ENCODE data around the gene EPHA4.

Gene EPHA4

GRCh38 chr2:221465776-221466175 is 106.3 kb downstream of the EPHA4 start:
- peak; percentile 85 for DNase-seq

- no peak for DNase-seq
Observed at GRCh38 chr2:221464971-221465370, 107.1 kb downstream of the EPHA4 start.

DNA sequence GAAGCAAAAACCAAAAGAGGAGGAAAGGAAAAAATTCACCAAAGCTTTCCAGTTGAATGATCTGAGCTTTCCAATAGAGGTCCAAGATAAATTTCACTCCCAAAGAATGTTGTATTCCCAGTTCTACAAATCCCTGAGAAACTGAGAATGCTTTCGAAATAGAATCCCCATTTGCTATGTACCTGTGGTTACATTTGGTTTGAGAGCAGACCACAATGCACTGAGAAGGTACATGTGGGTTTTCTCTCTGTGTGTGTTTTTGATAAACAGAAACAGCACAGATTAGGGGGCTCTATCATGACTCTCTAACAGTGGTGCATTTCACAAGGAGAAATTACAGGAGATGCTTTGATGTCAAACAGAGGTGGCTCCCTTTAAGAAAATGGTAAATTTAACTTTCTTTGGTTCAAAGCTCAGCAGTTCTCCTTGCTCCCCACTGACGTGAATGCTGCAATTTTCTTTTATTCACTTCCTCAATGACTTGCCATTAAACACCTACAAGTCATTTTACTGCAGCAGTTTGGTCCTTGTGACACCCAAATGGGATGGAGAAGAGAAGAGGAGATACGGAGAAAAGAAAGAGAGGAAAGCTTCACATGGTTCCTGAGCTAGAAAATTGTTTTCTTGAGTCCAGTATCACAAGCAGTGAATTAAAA is 108.7 kb downstream of the EPHA4 start:
- no peak for DNase-seq

GRCh38 chr2:221461901-221462300 is 110.2 kb downstream of the EPHA4 start:
- no peak for DNase-seq

DNA sequence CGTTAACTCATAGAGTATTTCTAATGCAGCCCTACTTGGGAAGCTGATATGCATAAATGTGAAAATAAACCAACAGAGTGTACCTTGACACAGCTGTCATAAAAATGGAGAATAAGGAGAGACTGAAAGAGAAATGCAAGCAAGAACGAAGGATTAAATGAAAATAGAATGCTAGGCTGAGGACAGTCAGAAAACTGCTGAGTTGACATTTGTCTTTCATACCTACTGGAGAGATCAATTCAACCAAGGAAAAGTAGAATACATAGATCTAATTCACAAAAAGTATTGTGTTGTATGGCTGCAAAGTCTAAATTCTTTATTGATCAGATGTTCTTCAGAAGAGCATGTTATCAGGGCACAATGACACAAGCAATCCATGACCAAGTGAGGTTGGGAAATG is 112.0 kb downstream of the EPHA4 start:
- DNase-seq: no peak

DNA sequence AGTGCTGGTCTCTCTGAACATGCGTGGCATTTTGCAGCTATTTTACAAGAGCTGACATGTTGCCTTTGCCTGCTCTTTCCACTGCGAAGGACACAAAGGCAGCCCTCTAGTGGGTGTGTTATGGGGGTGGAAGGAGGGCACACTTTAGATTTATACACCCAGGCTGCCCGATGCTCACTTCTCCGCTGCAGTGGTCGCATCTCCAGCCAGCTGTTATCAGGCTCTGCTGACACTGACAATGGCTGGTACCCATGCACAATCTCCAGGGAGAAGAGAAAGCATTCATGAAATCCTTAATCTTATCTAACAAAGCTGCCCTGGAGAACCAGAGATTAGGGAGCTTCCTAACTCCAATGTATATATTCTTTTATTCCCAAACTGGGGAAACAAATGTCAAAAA is 113.5 kb downstream of the EPHA4 start:
- no peak for DNase-seq

DNA sequence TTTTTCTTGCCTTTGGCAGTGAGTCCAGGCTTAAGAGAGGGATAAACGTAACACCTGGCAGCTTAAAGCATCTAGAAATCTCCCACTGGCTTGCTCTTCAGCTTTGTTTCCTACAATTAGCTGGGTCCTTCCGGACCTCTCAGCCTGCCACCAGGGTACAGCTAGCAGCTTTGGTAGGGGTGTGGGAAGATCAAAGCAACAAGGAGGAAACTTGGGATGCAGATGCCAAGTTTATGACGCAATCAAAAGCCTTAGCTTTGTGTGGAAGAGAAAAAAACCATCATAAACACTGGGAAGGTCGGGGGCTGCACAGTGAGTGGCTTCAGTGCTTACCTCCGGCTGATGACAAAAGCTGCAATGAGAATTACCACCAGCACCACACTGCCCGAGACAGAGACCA is 116.9 kb downstream of the EPHA4 start:
- DNase-seq: no peak

DNA sequence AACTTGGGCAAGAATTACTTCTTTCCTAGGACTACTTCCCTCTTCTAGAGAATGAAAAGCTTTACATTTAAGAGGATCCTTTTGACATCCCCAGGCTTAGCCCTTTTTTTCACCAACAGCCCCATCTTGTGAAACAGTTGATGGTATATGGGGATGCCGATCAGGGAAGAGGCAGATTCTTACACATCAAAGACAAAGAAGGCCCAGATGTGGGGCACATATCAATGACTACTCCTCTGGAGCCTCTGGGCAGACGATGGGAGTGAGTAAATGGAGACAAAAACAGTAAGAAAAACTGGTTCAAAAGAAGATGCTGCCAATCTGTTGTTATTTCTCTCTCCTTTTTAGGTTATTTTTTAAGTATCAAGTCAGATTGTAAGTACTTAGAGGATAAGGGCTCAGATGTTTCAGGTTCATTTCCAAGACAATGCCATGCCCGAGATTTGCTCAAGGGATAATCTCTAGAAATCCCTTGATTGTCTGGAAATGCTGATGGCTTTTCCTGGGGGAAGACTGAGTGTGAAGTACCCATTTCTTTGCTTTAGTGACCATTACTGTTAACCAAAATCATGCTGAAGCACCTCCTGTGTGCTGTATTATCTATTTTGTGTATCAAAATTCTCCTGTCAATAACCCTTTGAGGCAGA is 117.5 kb downstream of the EPHA4 start:
- DNase-seq: no peak

DNA sequence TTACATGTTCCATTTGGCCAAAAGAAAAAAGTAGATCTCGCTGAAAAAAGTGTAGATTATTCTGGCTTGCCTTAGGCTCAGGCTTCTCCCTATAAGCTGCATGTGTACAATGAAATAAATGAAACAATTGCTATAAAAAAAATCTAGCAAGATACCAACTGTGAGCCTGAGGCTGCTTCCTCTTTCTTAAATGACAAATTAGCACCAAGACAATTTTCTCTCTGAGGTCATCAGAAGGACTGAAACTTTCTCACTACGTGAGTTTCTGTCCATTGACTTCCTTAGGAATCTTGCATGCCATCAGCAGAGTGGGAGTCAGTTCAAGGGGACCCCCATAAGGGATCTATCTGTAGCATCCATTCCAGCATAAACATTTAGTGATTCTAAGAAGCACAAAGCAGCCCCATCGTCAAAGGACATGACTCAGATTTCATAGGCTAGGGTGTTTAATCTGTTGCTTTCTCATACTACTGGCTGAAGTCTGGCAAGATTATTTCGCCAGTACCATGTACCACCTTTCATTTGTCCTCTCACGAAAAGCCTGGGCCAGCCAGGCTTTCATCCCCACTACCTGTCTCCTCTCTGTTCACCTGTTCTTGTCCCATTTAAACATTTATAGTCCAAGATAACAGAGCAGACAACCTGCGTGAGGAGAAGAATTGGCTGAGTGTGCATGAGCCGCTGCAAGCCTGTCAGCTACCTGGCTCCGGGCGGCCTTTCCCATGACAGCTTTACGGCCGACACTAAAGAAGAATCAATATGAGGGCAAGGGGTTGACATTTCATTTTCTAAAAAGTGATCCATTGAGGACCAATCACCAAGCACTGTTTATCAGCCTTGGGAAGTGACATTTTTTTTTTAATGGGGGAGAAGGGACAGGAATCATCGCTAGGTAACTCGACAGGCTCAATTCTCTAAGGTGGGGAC is 120.0 kb downstream of the EPHA4 start:
- peak; percentile 24 for DNase-seq

DNA sequence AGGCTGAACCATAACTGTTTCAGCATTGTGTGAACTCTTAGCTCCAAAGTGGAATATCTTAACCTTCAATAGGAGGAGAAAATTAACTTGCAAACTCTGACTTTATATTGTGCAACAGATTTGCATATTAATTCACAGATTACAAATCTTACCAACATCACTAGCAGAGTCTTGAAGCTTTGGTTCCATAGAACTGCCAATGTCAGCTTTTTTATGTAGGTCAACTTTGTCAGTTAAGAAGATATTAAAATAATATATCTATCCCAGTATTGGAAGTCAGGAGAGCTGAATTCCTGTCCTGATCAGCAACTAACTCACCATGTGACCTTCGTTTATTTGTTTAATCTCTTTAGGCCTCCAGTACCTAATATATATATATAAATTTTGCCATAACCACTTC is 121.8 kb downstream of the EPHA4 start:
- no peak for DNase-seq

DNA sequence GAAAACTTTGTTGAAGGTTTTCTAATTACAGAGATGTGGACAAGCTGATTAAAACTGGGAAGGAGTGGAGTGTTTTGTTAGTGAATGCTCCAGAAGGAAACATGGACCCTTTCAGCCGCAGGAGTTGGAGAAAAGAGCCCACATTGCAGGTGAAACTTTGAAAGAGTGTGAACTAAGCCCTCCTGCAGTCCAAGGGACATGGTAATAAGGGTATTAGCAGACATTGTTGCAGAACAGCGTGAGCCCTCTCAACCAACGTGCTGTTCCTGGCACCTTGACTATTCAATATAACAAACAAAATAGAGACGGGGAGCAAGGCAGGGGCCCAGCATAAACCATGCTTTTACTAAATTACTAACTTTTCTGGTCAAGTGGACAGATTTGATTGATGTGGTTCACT is 122.7 kb downstream of the EPHA4 start:
- DNase-seq: no peak

DNA sequence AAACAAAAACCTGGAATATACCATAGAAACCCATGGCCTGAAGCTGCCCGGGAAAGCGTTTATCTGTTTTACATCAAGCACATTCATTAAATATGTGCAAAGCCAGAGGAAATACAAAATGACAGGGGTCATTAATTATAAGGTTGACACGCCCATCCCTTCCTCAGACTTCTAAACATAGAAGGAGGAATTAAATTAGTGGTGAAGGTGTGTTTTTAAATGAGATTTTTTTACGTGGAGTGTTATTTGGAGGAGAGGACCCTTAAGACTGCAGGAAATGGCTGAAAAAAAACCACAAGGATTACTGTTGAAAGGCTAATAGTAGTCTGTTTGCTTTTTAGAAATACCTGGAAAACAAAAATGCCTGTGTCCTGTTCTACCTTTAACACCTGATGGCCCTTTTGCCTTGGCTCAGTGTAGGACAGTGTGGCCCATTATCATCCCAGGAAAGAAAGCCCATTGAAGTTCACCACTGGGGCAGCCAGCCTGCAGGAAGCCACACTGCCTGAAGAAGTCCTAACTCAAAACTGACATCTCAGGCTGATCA is 123.2 kb downstream of the EPHA4 start:
- DNase-seq: no peak

GRCh38 chr2:221448057-221448843 is 123.9 kb downstream of the EPHA4 start:
- DNase-seq: no peak

GRCh38 chr2:221447310-221447709 is 124.8 kb downstream of the EPHA4 start:
- no peak for DNase-seq

- DNase-seq: no peak
Observed at GRCh38 chr2:221446140-221446539, 126.0 kb downstream of the EPHA4 start.

DNA sequence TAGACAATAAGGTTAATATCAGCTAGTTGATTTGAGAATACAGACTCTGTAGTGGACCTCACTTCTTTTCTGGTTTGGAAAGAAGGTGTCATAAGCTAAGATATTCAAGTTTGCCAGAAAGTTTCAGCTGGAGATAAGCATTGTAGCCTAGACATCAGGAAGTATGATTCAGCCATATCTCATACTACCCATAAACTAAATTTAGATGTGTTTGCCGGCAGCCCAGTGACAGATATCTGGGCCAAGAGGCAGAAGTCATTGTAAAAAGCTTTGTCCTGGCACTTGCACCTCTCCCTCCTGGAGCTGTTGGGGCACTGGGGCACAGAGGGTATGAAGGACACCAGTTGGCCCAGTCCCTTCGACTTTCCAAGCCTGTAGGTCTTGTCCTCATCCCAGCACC is 128.0 kb downstream of the EPHA4 start:
- DNase-seq: peak; percentile 82

DNA sequence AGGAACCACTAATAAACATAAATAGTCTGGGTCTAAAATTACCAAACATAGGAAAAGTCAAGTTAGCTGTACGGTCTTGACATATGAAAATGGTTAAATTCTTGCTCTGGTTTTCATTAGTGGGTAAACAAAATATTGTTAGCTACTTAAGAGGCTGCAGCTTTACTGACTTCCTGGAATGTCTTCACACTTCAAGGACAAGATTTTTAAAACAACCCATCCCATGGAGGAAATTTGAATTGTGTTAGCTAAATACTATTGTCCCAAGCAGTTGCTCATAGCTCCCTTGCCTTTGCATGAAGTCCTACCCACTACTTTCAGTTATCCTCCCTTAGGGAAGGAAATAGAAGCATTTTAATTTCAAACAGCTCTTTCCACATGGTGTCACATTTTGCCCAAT is 128.5 kb downstream of the EPHA4 start:
- no peak for DNase-seq

DNA sequence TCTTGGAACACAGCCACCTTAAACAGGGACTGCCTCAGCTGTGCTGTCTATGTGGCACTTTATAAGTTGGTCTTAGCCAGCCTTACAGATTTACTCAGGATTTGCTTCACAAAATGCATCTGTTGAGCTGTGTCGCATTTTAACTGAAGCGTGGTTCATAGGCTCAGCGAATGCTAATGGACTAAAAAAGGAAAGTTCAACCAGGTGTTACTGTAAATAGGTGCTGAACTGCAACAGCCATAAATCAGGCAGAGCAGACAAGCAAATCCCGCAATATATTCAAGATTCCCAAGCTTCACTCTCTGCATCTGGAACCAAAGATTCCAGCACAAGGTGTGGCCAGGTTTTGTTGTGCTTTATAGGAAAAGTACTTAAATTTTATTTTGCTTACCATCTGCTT is 130.0 kb downstream of the EPHA4 start:
- DNase-seq: no peak

- no peak for DNase-seq
Observed at GRCh38 chr2:221439761-221440479, 132.2 kb downstream of the EPHA4 start.

GRCh38 chr2:221437056-221437455 is 135.0 kb downstream of the EPHA4 start:
- no peak for DNase-seq

- no peak for DNase-seq
Observed at GRCh38 chr2:221435171-221435570, 136.9 kb downstream of the EPHA4 start.

- DNase-seq: no peak
Observed at GRCh38 chr2:221434142-221434541, 138.0 kb downstream of the EPHA4 start.
